ENCODE data around the gene MELK.

Gene MELK

GRCh38 chr9:36720043-36720442 lies 147.3 kb downstream of the MELK start:
- no peak for DNase-seq (ENCODE audit: low read depth)
- TF ChIP-seq CTCF (conservative IDR thresholded peaks at IDR 0.05; ENCODE audit: low read depth, low read length) = no peak
- H3K4me3 ChIP-seq (ENCODE audit: low read length) = no peak overlapping the region

- no peak overlapping the region for H3K4me3 ChIP-seq (ENCODE audit: low read length)
- DNase-seq (ENCODE audit: low read depth) = peak; percentile 40
- TF ChIP-seq CTCF (conservative IDR thresholded peaks at IDR 0.05; ENCODE audit: low read depth, low read length) = no peak
Observed at GRCh38 chr9:36721846-36722588, 149.3 kb downstream of the MELK start.

- no peak overlapping the region for H3K4me3 ChIP-seq (ENCODE audit: low read length)
- DNase-seq (ENCODE audit: low read depth) = no peak
- no peak for TF ChIP-seq CTCF (conservative IDR thresholded peaks at IDR 0.05; ENCODE audit: low read depth, low read length)
Observed at GRCh38 chr9:36725777-36726356, 153.2 kb downstream of the MELK start.
